ENCODE measurements around the gene SHANK3.

SHANK3 gene

GRCh38 chr22:50678651-50679521 is 6.3 kb downstream of the SHANK3 start:
- DNase-seq: no peak

GRCh38 chr22:50683086-50683993 is 10.7 kb downstream of the SHANK3 start:
- no peak for DNase-seq

GRCh38 chr22:50683994-50684371 is 11.4 kb downstream of the SHANK3 start:
- DNase-seq: no peak

- DNase-seq: no peak
Measured at GRCh38 chr22:50684501-50684900, 11.9 kb downstream of the SHANK3 start.

GRCh38 chr22:50684986-50685385 is 12.4 kb downstream of the SHANK3 start:
- no peak for DNase-seq

- DNase-seq: no peak
Measured at GRCh38 chr22:50686794-50687193, 14.2 kb downstream of the SHANK3 start.

GRCh38 chr22:50687829-50688228 is 15.2 kb downstream of the SHANK3 start:
- no peak for DNase-seq

GRCh38 chr22:50688448-50688847 is 15.8 kb downstream of the SHANK3 start:
- DNase-seq: no peak

- DNase-seq: no peak
Measured at GRCh38 chr22:50691521-50691920, 18.9 kb downstream of the SHANK3 start.

- no peak for DNase-seq
Measured at GRCh38 chr22:50693462-50693861, 20.8 kb downstream of the SHANK3 start.

- no peak for DNase-seq
Measured at GRCh38 chr22:50694099-50694605, 21.5 kb downstream of the SHANK3 start.

- no peak for DNase-seq
Measured at GRCh38 chr22:50694766-50695420, 22.3 kb downstream of the SHANK3 start.

- no peak for DNase-seq
Measured at GRCh38 chr22:50695421-50696250, 23.0 kb downstream of the SHANK3 start.

- DNase-seq: no peak
Measured at GRCh38 chr22:50696251-50696798, 23.7 kb downstream of the SHANK3 start.

- DNase-seq: no peak
Measured at GRCh38 chr22:50696799-50697561, 24.4 kb downstream of the SHANK3 start.

GRCh38 chr22:50697667-50698506 is 25.3 kb downstream of the SHANK3 start:
- no peak for DNase-seq

GRCh38 chr22:50698546-50698945 is 25.9 kb downstream of the SHANK3 start:
- DNase-seq: no peak

- DNase-seq: no peak
Measured at GRCh38 chr22:50699001-50699755, 26.6 kb downstream of the SHANK3 start.

GRCh38 chr22:50699756-50700386 is 27.2 kb downstream of the SHANK3 start:
- peak; percentile 2 for DNase-seq
